Esophagus muscularis mucosa (tissue), 4 donors: Measurements from ENCODE around the gene LDB3. TPM values are rescaled to one million over a fixed set of nuclear protein-coding genes. Genes with fewer than 3 reads are reported as not detected.

ENCODE experiments used
- DNase-seq: peaks from one replicate; pipeline ENCODE4 v3.0.0-alpha.2; 2017; ENCODE audit errors: extremely low spot score
- H3K27ac ChIP-seq, 4 donors: fragments of 200-600 bp; sonication (generic); replicated peaks in 1 of 4; 1 replicate in 3 of 4; 2 replicates in 1 of 4; pipeline ENCODE4 v1.5.1; 2016 to 2019; ENCODE audit warnings: mild to moderate bottlenecking in 1 of 4
- H3K27me3 ChIP-seq, 4 donors: fragments of 200-600 bp; sonication (generic); one replicate each; pipeline versions ENCODE4 v1.5.1 to v1.6.0; 2016 to 2019
- H3K36me3 ChIP-seq, 4 donors: fragments of 200-600 bp; sonication (generic); one replicate each; pipeline ENCODE4 v1.5.1; 2016 to 2019
- H3K4me1 ChIP-seq, 4 donors: fragments of 200-600 bp; sonication (generic); one replicate each; pipeline ENCODE4 v1.5.1; 2016 to 2019
- H3K4me3 ChIP-seq, 4 donors: fragments of 200-600 bp; sonication (generic); 1 replicate in 2 of 4; 2 replicates in 2 of 4; pipeline ENCODE4 v1.5.1; 2016 to 2019; ENCODE audit warnings: mild to moderate bottlenecking in 4 of 4, moderate library complexity in 1 of 4
- H3K9me3 ChIP-seq, 4 donors: fragments of 200-600 bp; sonication (generic); 1 replicate in 3 of 4; 2 replicates in 1 of 4; pipeline ENCODE4 v1.5.1; 2016 to 2019
- CTCF ChIP-seq, 3 experiments: fragments of 200-600 bp in 2 of 3; fragments of 450-650 bp in 1 of 3; sonication (generic) in 2 of 3; IDR thresholded peaks; one replicate each; pipeline ENCODE4 v1.5.1; 2017 to 2019; ENCODE audit warnings: antibody characterized with exemption in 3 of 3, mild to moderate bottlenecking in 2 of 3, moderate library complexity in 1 of 3
- EP300 ChIP-seq: sonication (generic); formaldehyde crosslinking; IDR thresholded peaks from one replicate; pipeline ENCODE4 v1.6.1; 2017; ENCODE audit warnings: antibody characterized with exemption
- POLR2A ChIP-seq: fragments of 450-650 bp; IDR thresholded peaks from one replicate; pipeline ENCODE4 v1.6.1; 2017; ENCODE audit warnings: antibody characterized with exemption, moderate library complexity, mild to moderate bottlenecking, low read depth
- POLR2AphosphoS5 ChIP-seq, 2 donors: sonication (generic); formaldehyde crosslinking; IDR thresholded peaks; one replicate each; pipeline ENCODE4 v1.6.1; 2017; ENCODE audit warnings: antibody characterized with exemption in 2 of 2
- WGBS: methylation state at CpG from one replicate; pipeline ENCODE4 v1.1.5; 2018; 5-methylcytosine and 5-hydroxymethylcytosine counted together
- intact Hi-C: fragments of 100-400 bp; cut with DNase I; formaldehyde crosslinking; loops from one replicate; pipeline ENCODE4 v1.15.1; 2023
- total RNA-seq, 4 donors: library from RNA; depleted of rRNA; stranded (reverse); fragments of >200 nt; gene quantifications; one replicate each; pipeline versions ENCODE4 v1.1.0 to v1.2.1, GENCODE V29; 2016

LDB3 gene
- total RNA-seq, 4 donors from 2014 or later: 12.6 to 42.3 (median 21.6) TPM

- H3K36me3 ChIP-seq: no peaks in the 10 kb centered on the region
- 80% methylated on average over 18 of the region's 19 CpGs for WGBS
- TF ChIP-seq EP300 (no peak), POLR2AphosphoS5 (IDR thresholded peaks at IDR 0.05) (no peak), POLR2A (no peak), CTCF (IDR thresholded peaks at IDR 0.05) (no peak)
- H3K4me1 ChIP-seq: peaks cover 13 to 19% (median 15%) of the 10 kb centered on the region in 4 donors
- no peak overlapping the region for H3K27ac ChIP-seq
- no peak overlapping the region for H3K4me3 ChIP-seq
- no peaks in the 10 kb centered on the region for H3K9me3 ChIP-seq
- no peaks in the 10 kb centered on the region for H3K27me3 ChIP-seq
- DNase-seq: no peak
- intact Hi-C loops: no loop called here
These were observed 10.8 kb upstream of the LDB3 start for GRCh38 chr10:86657396-86658011.

GRCh38 chr10:86658261-86658741 is 10.0 kb upstream of the LDB3 start:
- no peak overlapping the region for H3K4me3 ChIP-seq
- TF ChIP-seq POLR2A: no peak
- TF ChIP-seq EP300: no peak
- no peak for TF ChIP-seq POLR2AphosphoS5 (IDR thresholded peaks at IDR 0.05)
- TF ChIP-seq CTCF (IDR thresholded peaks at IDR 0.05): no peak
- 93% methylated on average over 9 of the region's 12 CpGs for WGBS

GRCh38 chr10:86658751-86659150 is 9.6 kb upstream of the LDB3 start:
- intact Hi-C loops: no loop called here
- WGBS: 54% methylated on average over 3 of the region's 3 CpGs
- no peak for DNase-seq
- no peak for TF ChIP-seq CTCF (IDR thresholded peaks at IDR 0.05)
- TF ChIP-seq POLR2AphosphoS5 (IDR thresholded peaks at IDR 0.05): no peak
- no peak for TF ChIP-seq POLR2A
- no peak for TF ChIP-seq EP300
- Histone ChIP-seq H3K9me3 (no peaks in the 10 kb centered on the region), H3K27me3 (no peaks in the 10 kb centered on the region), H3K4me3 (no peak overlapping the region), H3K4me1 (peaks cover 13 to 32% (median 18%) of the 10 kb centered on the region in 4 donors), H3K36me3 (no peaks in the 10 kb centered on the region), H3K27ac (no peak overlapping the region)

More at GRCh38 chr10:86658261-86658741, 10.0 kb upstream of the LDB3 start:
- Histone ChIP-seq H3K36me3 (no peaks in the 10 kb centered on the region), H3K9me3 (no peaks in the 10 kb centered on the region), H3K4me1 (peaks cover 13 to 27% (median 17%) of the 10 kb centered on the region in 4 donors), H3K27ac (no peak overlapping the region), H3K27me3 (no peaks in the 10 kb centered on the region)
- DNase-seq: no peak
- intact Hi-C loops: no loop called here

GRCh38 chr10:86659161-86659691 is 9.1 kb upstream of the LDB3 start:
- H3K4me3 ChIP-seq: no peak overlapping the region
- H3K27ac ChIP-seq: no peak overlapping the region
- TF ChIP-seq CTCF (IDR thresholded peaks at IDR 0.05): no peak
- TF ChIP-seq EP300: no peak
- no peak for TF ChIP-seq POLR2A
- H3K9me3 ChIP-seq: no peaks in the 10 kb centered on the region
- no peaks in the 10 kb centered on the region for H3K27me3 ChIP-seq
- no peak for DNase-seq
- peaks cover 17 to 37% (median 21%) of the 10 kb centered on the region in 4 donors for H3K4me1 ChIP-seq
- intact Hi-C loops: no loop called here
- no peaks in the 10 kb centered on the region for H3K36me3 ChIP-seq
- 93% methylated on average over 18 of the region's 19 CpGs for WGBS
